GM06990 (cell line): ENCODE results near the gene CZIB.
A peak's percentile ranks its signal among the peaks of the same experiment; 100 is the strongest.

Experiments used
- DNase-seq: peaks from one replicate; pipeline ENCODE4 v3.0.0-alpha.2; 2011; ENCODE audit not compliant: insufficient read length; ENCODE audit errors: extremely low read depth
- H3K27me3 ChIP-seq: replicated peaks from 2 replicates; pipeline ENCODE4 v1.6.0; 2011; ENCODE audit warnings: low read length; ENCODE audit not compliant: control insufficient read depth, insufficient read depth
- H3K36me3 ChIP-seq: 2 replicates; pipeline ENCODE4 v1.5.1; 2011; ENCODE audit warnings: low read length; ENCODE audit not compliant: control insufficient read depth, insufficient read depth
- H3K4me3 ChIP-seq: replicated peaks from 2 replicates; pipeline ENCODE4 v1.5.1; 2011; ENCODE audit warnings: low read depth, mild to moderate bottlenecking, control low read depth, low read length
- CTCF ChIP-seq: IDR thresholded peaks from 2 replicates; pipeline ENCODE4 v1.5.1; 2011; ENCODE audit warnings: low read length, control low read depth, mild to moderate bottlenecking, inconsistent platforms; ENCODE audit not compliant: insufficient read depth, poor library complexity, severe bottlenecking

The CZIB gene

GRCh38 chr1:53182716-53183094 lies 37.7 kb downstream of the CZIB start:
- Histone ChIP-seq H3K27me3 (no peaks in the 10 kb centered on the region; the same call in 1 of the 2 replicates), H3K4me3 (no peak overlapping the region), H3K36me3 (no peaks in the 10 kb centered on the region)
- DNase-seq: no peak
- TF ChIP-seq CTCF: no peak

- Histone ChIP-seq H3K27me3 (no peaks in the 10 kb centered on the region; the same call in 1 of the 2 replicates), H3K36me3 (no peaks in the 10 kb centered on the region), H3K4me3 (no peak overlapping the region)
- DNase-seq: no peak
- peak; percentile 79 for TF ChIP-seq CTCF
Measured at GRCh38 chr1:53182111-53182593, 38.3 kb downstream of the CZIB start.

- TF ChIP-seq CTCF: no peak
- no peak for DNase-seq
- Histone ChIP-seq H3K4me3 (no peak overlapping the region), H3K27me3 (no peaks in the 10 kb centered on the region; the same call in none of the 2 replicates), H3K36me3 (no peaks in the 10 kb centered on the region)
Measured at GRCh38 chr1:53180951-53181350, 39.5 kb downstream of the CZIB start.

- H3K4me3 ChIP-seq: no peak overlapping the region
- no peak for TF ChIP-seq CTCF
- H3K27me3 ChIP-seq: no peaks in the 10 kb centered on the region; the same call in none of the 2 replicates
- no peak for DNase-seq
- no peaks in the 10 kb centered on the region for H3K36me3 ChIP-seq
Measured at GRCh38 chr1:53180226-53180625, 40.2 kb downstream of the CZIB start.

- H3K4me3 ChIP-seq: no peak overlapping the region
- DNase-seq: no peak
- no peaks in the 10 kb centered on the region; the same call in 1 of the 2 replicates for H3K27me3 ChIP-seq
- no peaks in the 10 kb centered on the region for H3K36me3 ChIP-seq
- no peak for TF ChIP-seq CTCF
Measured at GRCh38 chr1:53176452-53177208, 43.8 kb downstream of the CZIB start.
